GM12878 (cell line): ENCODE measurements around the gene CFLAR. TPM values are rescaled to one million over a fixed set of nuclear protein-coding genes. Genes with fewer than 3 reads are reported as not detected.

Source experiments
- ATAC-seq: fragments of 200-7000 bp; cut with Tn5 transposase; 3 replicates; pipeline ENCODE4 v1.9.1; 2020; ENCODE audit warnings: mild to moderate bottlenecking, moderate library complexity
- BruUV-seq: library from RNA; stranded (reverse); fragments of 400-500 nt; replicated peaks from 2 replicates; lab custom pipeline; 2021; lab: Mats Ljungman, UMichigan
- CTCF ChIA-PET: fragments of 300-600 bp; sonication (Branson Sonifier 250); formaldehyde crosslinking; extraction: SDS; loops from one replicate; lab custom pipeline; 2021; ENCODE audit warnings: inconsistent platforms; lab: Yijun Ruan, JAX
- POLR2A ChIA-PET: fragments of 350-600 bp; formaldehyde crosslinking; extraction: SDS; loops from one replicate; lab custom pipeline; 2021; ENCODE audit warnings: inconsistent platforms; lab: Charles Lee
- RAD21 ChIA-PET: fragments of 300-600 bp; sonication (Branson Sonifier 250); formaldehyde crosslinking; loops from one replicate; lab custom pipeline; 2023; ENCODE audit warnings: antibody characterized with exemption; ENCODE audit not compliant: unreplicated experiment; lab: Charles Lee
- SMC1A ChIA-PET: fragments of 300-600 bp; sonication (Branson Sonifier 250); formaldehyde crosslinking; loops from one replicate; lab custom pipeline; 2023; ENCODE audit not compliant: unreplicated experiment, uncharacterized antibody; lab: Charles Lee
- DNase-seq: peaks from one replicate; pipeline ENCODE4 v3.0.0-alpha.2; 2011; ENCODE audit warnings: low read depth, low spot score
- FAIRE-seq: peaks from 3 replicates; lab custom pipeline; 2011; peaks lifted over from hg19 to GRCh38; lab: Jason Lieb, UNC
- H2AFZ ChIP-seq: 2 replicates; pipeline ENCODE4 v1.6.0; 2011; ENCODE audit warnings: low read depth, low read length, control low read depth; ENCODE audit not compliant: control insufficient read depth
- H3K27ac ChIP-seq: 2 replicates; pipeline ENCODE4 v1.5.1; 2011; ENCODE audit warnings: control low read depth; ENCODE audit not compliant: control insufficient read depth, insufficient read depth
- H3K27me3 ChIP-seq, 2 experiments: replicated peaks in 1 of 2; 2 replicates each; pipeline versions ENCODE4 v1.6.0 to v1.6.1; 2011; ENCODE audit warnings: low read length in 1 of 2; ENCODE audit not compliant: control insufficient read depth in 2 of 2, insufficient read depth in 2 of 2
- H3K36me3 ChIP-seq, 2 experiments: 2 replicates each; pipeline ENCODE4 v1.5.1; 2011; ENCODE audit warnings: low read length in 1 of 2; ENCODE audit not compliant: control insufficient read depth in 2 of 2, insufficient read depth in 2 of 2
- H3K4me1 ChIP-seq: 2 replicates; pipeline ENCODE4 v1.6.1; 2011; ENCODE audit warnings: mild to moderate bottlenecking, low read length, moderate library complexity, mixed read lengths; ENCODE audit not compliant: control insufficient read depth, insufficient read depth
- H3K4me2 ChIP-seq: 2 replicates; pipeline ENCODE4 v1.6.0; 2011; ENCODE audit warnings: control low read depth; ENCODE audit not compliant: control insufficient read depth, insufficient read depth
- H3K4me3 ChIP-seq: fragments of 200-600 bp; sonication (generic); 2 replicates; pipeline ENCODE4 v1.5.1; 2016
- H3K79me2 ChIP-seq: 2 replicates; pipeline ENCODE4 v1.6.0; 2011; ENCODE audit warnings: low read length; ENCODE audit not compliant: control insufficient read depth, insufficient read depth
- H3K9ac ChIP-seq: 2 replicates; pipeline ENCODE4 v1.8.0; 2011; ENCODE audit warnings: low read length, control low read depth, mixed read lengths; ENCODE audit not compliant: control insufficient read depth, insufficient read depth
- H3K9me3 ChIP-seq: replicated peaks from 3 replicates; pipeline ENCODE4 v1.5.1; 2011; ENCODE audit warnings: mild to moderate bottlenecking, low read length; ENCODE audit not compliant: control insufficient read depth, insufficient read depth
- H4K20me1 ChIP-seq: 2 replicates; pipeline ENCODE4 v1.6.0; 2011; ENCODE audit not compliant: control insufficient read depth, insufficient read depth
- BRCA1 ChIP-seq: IDR thresholded peaks from 2 replicates; pipeline ENCODE4 v1.6.1; 2011; ENCODE audit warnings: low read depth, low read length, improper control_type of control experiment
- HCFC1 ChIP-seq: fragments of 150-350 bp; IDR thresholded peaks from 2 replicates; pipeline ENCODE4 v1.6.1; 2014; ENCODE audit warnings: low read length
- PML ChIP-seq: IDR thresholded peaks from 2 replicates; pipeline ENCODE4 v1.6.1; 2012; ENCODE audit warnings: low read length, inconsistent platforms
- WRNIP1 ChIP-seq: IDR thresholded peaks from 2 replicates; pipeline ENCODE4 v1.6.1; 2011; ENCODE audit warnings: low read depth, low read length, improper control_type of control experiment, borderline replicate concordance
- YBX1 ChIP-seq: fragments of 450-650 bp; IDR thresholded peaks from 2 replicates; pipeline ENCODE4 v1.6.1; 2016; ENCODE audit warnings: antibody characterized with exemption
- WGBS: methylation state at CpG from one replicate; pipeline ENCODE4 v1.1.6; 2016; ENCODE audit warnings: low lambda C conversion rate; ENCODE audit not compliant: insufficient replicate concordance, insufficient coverage; ENCODE audit errors: missing lambda C conversion rate; 5-methylcytosine and 5-hydroxymethylcytosine counted together
- in situ Hi-C: fragments of 300-500 bp; cut with MboI; formaldehyde crosslinking; loops from 9 replicates; pipeline ENCODE4 v1.14.3; 2018; ENCODE audit warnings: mixed read lengths
- intact Hi-C: fragments of 100-400 bp; cut with micrococcal nuclease; formaldehyde crosslinking; loops from one replicate; pipeline ENCODE4 v1.14.2; 2022; ENCODE audit not compliant: unreplicated experiment
- polyA plus RNA-seq, 11 experiments: library from polyadenylated mRNA; depleted of rRNA in 4 of 11; unstranded in 6 of 11; stranded (reverse) in 5 of 11; fragments of >200 nt; fragmentation: Nextera tagmentation in 4 of 11; fragmentation: Illumina TruSeq in 1 of 11; extraction: Ambion mirVana in 4 of 11; extraction: Trizol in 1 of 11; gene quantifications; 1 replicate in 1 of 11; 2 replicates in 10 of 11; pipeline versions ENCODE4 v1.2.1 to v1.2.3, GENCODE V29; 2011 to 2016; ENCODE audit warnings: inconsistent platforms in 2 of 11, missing spikeins in 2 of 11, low read depth in 1 of 11
- total RNA-seq, 4 experiments: library from RNA; depleted of rRNA in 3 of 4; stranded (reverse); fragments of >200 nt in 3 of 4; fragmentation: Illumina TruSeq in 1 of 4; extraction: Trizol in 1 of 4; gene quantifications; 2 replicates each; pipeline versions ENCODE4 v1.2.1 to v1.2.3, GENCODE V29; 2013 to 2021
- TF ChIP-seq, protein P1 (sequence below): fragments of 450-650 bp; IDR thresholded peaks from 2 replicates; pipeline ENCODE4 v1.6.1; 2017; ENCODE audit warnings: low read depth, mild to moderate bottlenecking, moderate library complexity
- TF ChIP-seq, protein P2 (sequence below): IDR thresholded peaks from 2 replicates; pipeline ENCODE4 v1.6.1; 2012; ENCODE audit warnings: improper control_type of control experiment, low read depth, low read length; ENCODE audit not compliant: insufficient replicate concordance
- TF ChIP-seq, protein P3 (sequence below): fragments of 450-650 bp; IDR thresholded peaks from 2 replicates; pipeline ENCODE4 v1.6.1; 2017; ENCODE audit warnings: mild to moderate bottlenecking, low read depth, inconsistent platforms; ENCODE audit not compliant: poor library complexity, severe bottlenecking
- TF ChIP-seq, protein P4 (sequence below): IDR thresholded peaks from 2 replicates; pipeline ENCODE4 v1.6.1; 2012; ENCODE audit warnings: mild to moderate bottlenecking, low read depth, low read length

The CFLAR gene
- total and polyA plus RNA-seq, 10 of the 15 experiments (the other 5 are each of a cell fraction or from before 2014, with no cell fraction given): 80.6 to 181 (median 101) TPM

- Histone ChIP-seq H3K9ac (no peak overlapping the region), H3K4me3 (no peak overlapping the region), H3K79me2 (no peaks in the 10 kb centered on the region), H3K9me3 (no peaks in the 10 kb centered on the region; the same call in 2 of the 3 replicates), H3K27me3 (no peaks in the 10 kb centered on the region), H3K4me1 (peaks cover 12% of the 10 kb centered on the region; the same call in 1 of the 2 replicates), H2AFZ (no peak overlapping the region), H4K20me1 (peaks cover 3% of the 10 kb centered on the region; the same call in 1 of the 2 replicates), H3K36me3 (no peaks in the 10 kb centered on the region; a peak in 2 of 4 replicates), H3K4me2 (no peak overlapping the region), H3K27ac (no peak overlapping the region)
- in situ Hi-C loops: no loop called here
- RAD21 ChIA-PET: interaction anchor here (0.8 to 2.9 kb wide), 2 partner anchors 8 to 42 kb away, joined by 4 to 13 read pairs; partner anchors contain the start of gene CASP10
- DNase-seq (peak; percentile 32), ATAC-seq (peak; percentile 13; the same call in 1 of the 3 replicates)
- POLR2A ChIA-PET: no interaction called here
- CTCF ChIA-PET: interaction anchor here (1.2 to 7.2 kb wide), 4 partner anchors 14 to 285 kb away, joined by 3 to 85 read pairs (median 4); no protein-coding TSS in a partner anchor
- intact Hi-C loops: no loop called here
- SMC1A ChIA-PET: interaction anchor here (0.8 to 6.6 kb wide), 5 partner anchors 8 to 42 kb away, joined by 3 to 86 read pairs (median 11); partner anchors contain the start of gene CASP10
- no TSS peak for BruUV-seq
- TF ChIP-seq, protein P1, sequence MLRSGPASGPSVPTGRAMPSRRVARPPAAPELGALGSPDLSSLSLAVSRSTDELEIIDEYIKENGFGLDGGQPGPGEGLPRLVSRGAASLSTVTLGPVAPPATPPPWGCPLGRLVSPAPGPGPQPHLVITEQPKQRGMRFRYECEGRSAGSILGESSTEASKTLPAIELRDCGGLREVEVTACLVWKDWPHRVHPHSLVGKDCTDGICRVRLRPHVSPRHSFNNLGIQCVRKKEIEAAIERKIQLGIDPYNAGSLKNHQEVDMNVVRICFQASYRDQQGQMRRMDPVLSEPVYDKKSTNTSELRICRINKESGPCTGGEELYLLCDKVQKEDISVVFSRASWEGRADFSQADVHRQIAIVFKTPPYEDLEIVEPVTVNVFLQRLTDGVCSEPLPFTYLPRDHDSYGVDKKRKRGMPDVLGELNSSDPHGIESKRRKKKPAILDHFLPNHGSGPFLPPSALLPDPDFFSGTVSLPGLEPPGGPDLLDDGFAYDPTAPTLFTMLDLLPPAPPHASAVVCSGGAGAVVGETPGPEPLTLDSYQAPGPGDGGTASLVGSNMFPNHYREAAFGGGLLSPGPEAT: no peak
- no peak for TF ChIP-seq HCFC1
- TF ChIP-seq WRNIP1: no peak
- TF ChIP-seq, protein P2, sequence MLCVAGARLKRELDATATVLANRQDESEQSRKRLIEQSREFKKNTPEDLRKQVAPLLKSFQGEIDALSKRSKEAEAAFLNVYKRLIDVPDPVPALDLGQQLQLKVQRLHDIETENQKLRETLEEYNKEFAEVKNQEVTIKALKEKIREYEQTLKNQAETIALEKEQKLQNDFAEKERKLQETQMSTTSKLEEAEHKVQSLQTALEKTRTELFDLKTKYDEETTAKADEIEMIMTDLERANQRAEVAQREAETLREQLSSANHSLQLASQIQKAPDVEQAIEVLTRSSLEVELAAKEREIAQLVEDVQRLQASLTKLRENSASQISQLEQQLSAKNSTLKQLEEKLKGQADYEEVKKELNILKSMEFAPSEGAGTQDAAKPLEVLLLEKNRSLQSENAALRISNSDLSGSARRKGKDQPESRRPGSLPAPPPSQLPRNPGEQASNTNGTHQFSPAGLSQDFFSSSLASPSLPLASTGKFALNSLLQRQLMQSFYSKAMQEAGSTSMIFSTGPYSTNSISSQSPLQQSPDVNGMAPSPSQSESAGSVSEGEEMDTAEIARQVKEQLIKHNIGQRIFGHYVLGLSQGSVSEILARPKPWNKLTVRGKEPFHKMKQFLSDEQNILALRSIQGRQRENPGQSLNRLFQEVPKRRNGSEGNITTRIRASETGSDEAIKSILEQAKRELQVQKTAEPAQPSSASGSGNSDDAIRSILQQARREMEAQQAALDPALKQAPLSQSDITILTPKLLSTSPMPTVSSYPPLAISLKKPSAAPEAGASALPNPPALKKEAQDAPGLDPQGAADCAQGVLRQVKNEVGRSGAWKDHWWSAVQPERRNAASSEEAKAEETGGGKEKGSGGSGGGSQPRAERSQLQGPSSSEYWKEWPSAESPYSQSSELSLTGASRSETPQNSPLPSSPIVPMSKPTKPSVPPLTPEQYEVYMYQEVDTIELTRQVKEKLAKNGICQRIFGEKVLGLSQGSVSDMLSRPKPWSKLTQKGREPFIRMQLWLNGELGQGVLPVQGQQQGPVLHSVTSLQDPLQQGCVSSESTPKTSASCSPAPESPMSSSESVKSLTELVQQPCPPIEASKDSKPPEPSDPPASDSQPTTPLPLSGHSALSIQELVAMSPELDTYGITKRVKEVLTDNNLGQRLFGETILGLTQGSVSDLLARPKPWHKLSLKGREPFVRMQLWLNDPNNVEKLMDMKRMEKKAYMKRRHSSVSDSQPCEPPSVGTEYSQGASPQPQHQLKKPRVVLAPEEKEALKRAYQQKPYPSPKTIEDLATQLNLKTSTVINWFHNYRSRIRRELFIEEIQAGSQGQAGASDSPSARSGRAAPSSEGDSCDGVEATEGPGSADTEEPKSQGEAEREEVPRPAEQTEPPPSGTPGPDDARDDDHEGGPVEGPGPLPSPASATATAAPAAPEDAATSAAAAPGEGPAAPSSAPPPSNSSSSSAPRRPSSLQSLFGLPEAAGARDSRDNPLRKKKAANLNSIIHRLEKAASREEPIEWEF: no peak
- TF ChIP-seq, protein P3, sequence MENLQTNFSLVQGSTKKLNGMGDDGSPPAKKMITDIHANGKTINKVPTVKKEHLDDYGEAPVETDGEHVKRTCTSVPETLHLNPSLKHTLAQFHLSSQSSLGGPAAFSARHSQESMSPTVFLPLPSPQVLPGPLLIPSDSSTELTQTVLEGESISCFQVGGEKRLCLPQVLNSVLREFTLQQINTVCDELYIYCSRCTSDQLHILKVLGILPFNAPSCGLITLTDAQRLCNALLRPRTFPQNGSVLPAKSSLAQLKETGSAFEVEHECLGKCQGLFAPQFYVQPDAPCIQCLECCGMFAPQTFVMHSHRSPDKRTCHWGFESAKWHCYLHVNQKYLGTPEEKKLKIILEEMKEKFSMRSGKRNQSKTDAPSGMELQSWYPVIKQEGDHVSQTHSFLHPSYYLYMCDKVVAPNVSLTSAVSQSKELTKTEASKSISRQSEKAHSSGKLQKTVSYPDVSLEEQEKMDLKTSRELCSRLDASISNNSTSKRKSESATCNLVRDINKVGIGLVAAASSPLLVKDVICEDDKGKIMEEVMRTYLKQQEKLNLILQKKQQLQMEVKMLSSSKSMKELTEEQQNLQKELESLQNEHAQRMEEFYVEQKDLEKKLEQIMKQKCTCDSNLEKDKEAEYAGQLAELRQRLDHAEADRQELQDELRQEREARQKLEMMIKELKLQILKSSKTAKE: no peak
- no peak for TF ChIP-seq BRCA1
- TF ChIP-seq YBX1: no peak
- no peak for TF ChIP-seq PML
- TF ChIP-seq, protein P4, sequence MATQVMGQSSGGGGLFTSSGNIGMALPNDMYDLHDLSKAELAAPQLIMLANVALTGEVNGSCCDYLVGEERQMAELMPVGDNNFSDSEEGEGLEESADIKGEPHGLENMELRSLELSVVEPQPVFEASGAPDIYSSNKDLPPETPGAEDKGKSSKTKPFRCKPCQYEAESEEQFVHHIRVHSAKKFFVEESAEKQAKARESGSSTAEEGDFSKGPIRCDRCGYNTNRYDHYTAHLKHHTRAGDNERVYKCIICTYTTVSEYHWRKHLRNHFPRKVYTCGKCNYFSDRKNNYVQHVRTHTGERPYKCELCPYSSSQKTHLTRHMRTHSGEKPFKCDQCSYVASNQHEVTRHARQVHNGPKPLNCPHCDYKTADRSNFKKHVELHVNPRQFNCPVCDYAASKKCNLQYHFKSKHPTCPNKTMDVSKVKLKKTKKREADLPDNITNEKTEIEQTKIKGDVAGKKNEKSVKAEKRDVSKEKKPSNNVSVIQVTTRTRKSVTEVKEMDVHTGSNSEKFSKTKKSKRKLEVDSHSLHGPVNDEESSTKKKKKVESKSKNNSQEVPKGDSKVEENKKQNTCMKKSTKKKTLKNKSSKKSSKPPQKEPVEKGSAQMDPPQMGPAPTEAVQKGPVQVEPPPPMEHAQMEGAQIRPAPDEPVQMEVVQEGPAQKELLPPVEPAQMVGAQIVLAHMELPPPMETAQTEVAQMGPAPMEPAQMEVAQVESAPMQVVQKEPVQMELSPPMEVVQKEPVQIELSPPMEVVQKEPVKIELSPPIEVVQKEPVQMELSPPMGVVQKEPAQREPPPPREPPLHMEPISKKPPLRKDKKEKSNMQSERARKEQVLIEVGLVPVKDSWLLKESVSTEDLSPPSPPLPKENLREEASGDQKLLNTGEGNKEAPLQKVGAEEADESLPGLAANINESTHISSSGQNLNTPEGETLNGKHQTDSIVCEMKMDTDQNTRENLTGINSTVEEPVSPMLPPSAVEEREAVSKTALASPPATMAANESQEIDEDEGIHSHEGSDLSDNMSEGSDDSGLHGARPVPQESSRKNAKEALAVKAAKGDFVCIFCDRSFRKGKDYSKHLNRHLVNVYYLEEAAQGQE: no peak
- TF ChIP-seq, all 136 proteins: peak for 0
- peak; percentile 85 for FAIRE-seq
- WGBS: 38% methylated on average over 4 of the region's 4 CpGs
These were observed 75.3 kb downstream of the CFLAR start for GRCh38 chr2:201191132-201191875.
